Measurements from ENCODE around the gene ESYT1.

The ESYT1 gene

GRCh38 chr12:56158926-56159461, 30.9 kb downstream of the ESYT1 start (continued):
- TF ChIP-seq ZBTB49 (tag by site-specific recombination; IDR thresholded peaks at IDR 0.05; ENCODE audit: low read depth) (no peak), ZNF529 (tag by site-specific recombination; IDR thresholded peaks at IDR 0.05; ENCODE audit: insufficient replicate concordance) (no peak), PRDM6 (tag by site-specific recombination; IDR thresholded peaks at IDR 0.05) (no peak), ZNF350 (tag by site-specific recombination; IDR thresholded peaks at IDR 0.05) (no peak), ZBTB26 (tag by site-specific recombination; optimal IDR thresholded peaks at IDR 0.05) (no peak), ZFP37 (tag by site-specific recombination; IDR thresholded peaks at IDR 0.05) (no peak), ZSCAN16 (tag by site-specific recombination; IDR thresholded peaks at IDR 0.05) (no peak)

- TF ChIP-seq ZNF174 (tag by site-specific recombination; IDR thresholded peaks at IDR 0.05) (no peak), ZNF394 (tag by site-specific recombination; IDR thresholded peaks at IDR 0.05; ENCODE audit: borderline replicate concordance) (no peak), ZNF600 (tag by site-specific recombination; IDR thresholded peaks at IDR 0.05) (0 out of 2 replicates have a peak, but pooled peaks have one; percentile 0), ZNF704 (tag by site-specific recombination; IDR thresholded peaks at IDR 0.05) (no peak), ZNF311 (tag by site-specific recombination; IDR thresholded peaks at IDR 0.05; ENCODE audit: borderline replicate concordance) (no peak)
- CTCF ChIA-PET: interaction anchor here (0.6 to 2.0 kb wide), 6 partner anchors 30 to 354 kb away, joined by 3 to 17 read pairs (median 6); partner anchors contain the start of genes ERBB3, ESYT1 and SMARCC2
- H3K27ac ChIP-seq (ENCODE audit: extremely low read depth, low read depth, low read length): peak overlapping the region; percentile 92
Measured at GRCh38 chr12:56159482-56160192, 31.6 kb downstream of the ESYT1 start.

GRCh38 chr12:56160193-56160763, 32.2 kb downstream of the ESYT1 start:
- peak overlapping the region; percentile 90; the same call in 1 of the 2 replicates for H3K4me3 ChIP-seq (ENCODE audit: low read depth, low read length)
- peak; percentile 66; the same call in 1 of the 2 replicates for TF ChIP-seq PRDM1 (tag by site-specific recombination; IDR thresholded peaks at IDR 0.05)
- TF ChIP-seq ZNF174 (tag by site-specific recombination; IDR thresholded peaks at IDR 0.05): no peak
- ChIA-PET POLR2A (interaction anchor here (0.6 to 3.7 kb wide), 9 partner anchors 8 to 62 kb away, joined by 3 to 42 read pairs (median 8); partner anchors contain the start of genes ESYT1, MYL6B, RNF41 and SMARCC2), CTCF (interaction anchor here (1.8 to 2.9 kb wide), 3 partner anchors 29 to 81 kb away, joined by 3 to 16 read pairs (median 5); partner anchors contain the start of genes ERBB3 and SMARCC2)
- peaks cover 20 to 69% of the 10 kb centered on the region in 2 experiments for H3K36me3 ChIP-seq (ENCODE audit: control insufficient read depth in 2 of 2, insufficient read depth in 1 of 2, low read length in 2 of 2)
- H3K4me1 ChIP-seq (ENCODE audit: control insufficient read depth, insufficient read depth, low read length): peaks cover 3% of the 10 kb centered on the region; the same call in 1 of the 2 replicates
- H3K27ac ChIP-seq (ENCODE audit: extremely low read depth, low read depth, low read length): peak overlapping the region; percentile 29; the same call in 1 of the 2 replicates
- no peaks in the 10 kb centered on the region for H3K9me3 ChIP-seq (ENCODE audit: control insufficient read depth, insufficient read depth, low read depth, low read length)

More at GRCh38 chr12:56159482-56160192, 31.6 kb downstream of the ESYT1 start:
- peaks cover 19 to 69% of the 10 kb centered on the region in 2 experiments for H3K36me3 ChIP-seq (ENCODE audit: control insufficient read depth in 2 of 2, insufficient read depth in 1 of 2, low read length in 2 of 2)
- POLR2A ChIA-PET: interaction anchor here (0.6 to 2.8 kb wide), 11 partner anchors 11 to 62 kb away, joined by 3 to 42 read pairs (median 6); partner anchors contain the start of genes ESYT1, PA2G4, RNF41 and SMARCC2
- H3K4me1 ChIP-seq (ENCODE audit: control insufficient read depth, insufficient read depth, low read length): peaks cover 3% of the 10 kb centered on the region; the same call in 1 of the 2 replicates
- H3K4me3 ChIP-seq (ENCODE audit: low read depth, low read length): peak overlapping the region; percentile 90
- H3K9me3 ChIP-seq (ENCODE audit: control insufficient read depth, insufficient read depth, low read depth, low read length): no peaks in the 10 kb centered on the region
